NCI-H2196 (cell line): Measurements from ENCODE around the gene MED13L.

Experiments
- DNase-seq: peaks from one replicate; lab custom pipeline; 2025; ENCODE audit not compliant: unreplicated experiment; lab: John Stamatoyannopoulos, UW

MED13L gene

DNA sequence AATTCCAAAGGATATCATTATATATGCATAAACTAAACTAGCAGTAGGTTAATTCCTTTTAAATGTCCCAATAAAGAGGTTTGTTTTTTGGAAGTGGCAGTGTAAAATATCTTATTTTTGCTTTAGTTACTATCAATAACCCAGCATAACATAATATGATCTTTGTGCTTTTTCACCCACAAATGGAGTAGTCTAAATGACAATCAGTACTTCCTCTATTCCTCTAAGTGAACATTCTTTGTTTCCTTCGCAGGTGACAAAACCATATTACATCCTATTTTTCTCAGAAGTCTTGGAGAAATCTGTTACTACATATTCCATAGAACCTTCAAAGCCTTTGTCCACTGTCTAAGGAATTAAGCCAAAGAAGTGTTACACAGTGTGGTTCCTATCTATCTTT is 62.5 kb downstream of the MED13L start:
- no peak for DNase-seq

- no peak for DNase-seq
Measured at GRCh38 chr12:116213885-116214527, 63.5 kb downstream of the MED13L start.

- DNase-seq, result no peak
Measured at GRCh38 chr12:116213014-116213413, 64.5 kb downstream of the MED13L start.

- no peak for DNase-seq
Measured at GRCh38 chr12:116210762-116211161, 66.7 kb downstream of the MED13L start.

DNA sequence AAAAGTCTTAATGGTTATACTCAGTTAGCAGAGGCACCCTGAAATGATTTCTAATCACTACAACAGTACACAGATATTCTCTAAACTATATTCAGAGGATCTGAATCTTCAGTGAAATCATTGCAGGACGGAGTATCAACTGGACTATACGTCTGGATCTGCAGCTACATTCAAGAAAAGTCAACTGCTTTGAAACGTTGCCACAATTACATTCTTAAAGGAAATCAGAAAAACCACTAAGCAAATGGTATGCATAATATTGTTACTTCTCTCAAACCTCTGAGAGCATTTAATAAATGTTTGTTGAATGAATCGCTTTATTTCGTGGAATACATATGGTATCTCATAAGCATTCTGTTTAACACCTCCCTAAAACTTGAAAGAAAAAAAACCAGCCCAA is 67.4 kb downstream of the MED13L start:
- no peak for DNase-seq

GRCh38 chr12:116209503-116209902 is 68.0 kb downstream of the MED13L start:
- DNase-seq, result no peak

DNA sequence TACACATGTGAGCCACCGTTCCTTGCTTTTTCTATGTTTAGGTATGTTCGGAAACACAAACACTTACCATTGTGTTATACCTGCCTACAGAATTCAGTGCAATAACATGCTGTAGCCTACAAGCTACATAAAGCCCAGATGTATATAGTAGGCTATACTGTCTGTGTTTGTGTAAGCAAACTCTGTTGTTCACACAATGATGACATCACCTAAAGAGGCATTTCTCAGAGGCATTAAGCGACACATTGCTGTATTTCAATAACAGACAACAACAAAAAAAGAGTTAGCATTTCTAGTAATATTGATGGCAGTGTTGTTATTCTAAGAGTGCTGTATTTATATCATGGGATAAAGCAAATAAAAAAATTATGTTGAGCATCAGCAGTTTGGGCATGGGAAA is 70.2 kb downstream of the MED13L start:
- DNase-seq, result no peak

DNA sequence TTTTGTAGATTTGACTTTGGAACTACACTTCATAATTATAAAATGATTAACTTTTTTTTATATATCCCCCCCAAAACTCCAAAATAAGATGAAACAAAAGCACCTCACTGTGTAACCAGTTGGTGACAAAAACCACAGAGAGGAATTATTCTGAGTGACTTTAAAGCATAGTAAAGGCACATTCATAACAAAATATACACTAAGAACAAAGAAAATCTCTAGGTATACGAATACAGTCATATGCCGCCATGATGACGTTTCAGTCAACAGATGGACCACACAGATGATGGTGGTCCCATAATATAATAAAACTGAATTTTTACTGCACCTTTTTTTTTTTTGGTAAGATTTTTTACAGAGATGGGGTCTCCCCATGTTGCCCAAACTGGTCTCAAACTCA is 70.7 kb downstream of the MED13L start:
- no peak for DNase-seq

GRCh38 chr12:116204785-116205184 is 72.7 kb downstream of the MED13L start:
- DNase-seq, result no peak

GRCh38 chr12:116204169-116204568 is 73.3 kb downstream of the MED13L start:
- no peak for DNase-seq

GRCh38 chr12:116202940-116203339 is 74.6 kb downstream of the MED13L start:
- DNase-seq, result no peak

DNA sequence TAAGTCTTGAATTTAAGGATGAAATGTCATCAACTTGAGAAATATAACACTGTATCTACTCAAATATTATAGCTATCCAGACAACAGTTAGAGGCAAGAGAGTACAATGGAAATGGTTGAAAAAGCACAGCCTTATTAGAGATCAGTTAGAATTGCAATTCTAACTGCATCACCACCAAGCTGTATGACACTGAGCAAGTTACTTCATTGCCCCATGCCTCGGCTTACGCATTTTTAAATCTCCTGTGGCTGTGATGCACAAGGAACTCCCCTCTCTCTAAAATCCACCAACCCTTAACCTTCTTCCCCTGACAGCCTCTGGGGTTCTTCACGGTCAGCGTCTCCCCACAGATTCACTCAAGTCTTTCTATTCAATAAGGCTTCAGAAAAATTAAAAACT is 75.1 kb downstream of the MED13L start:
- DNase-seq, result no peak

- no peak for DNase-seq
Measured at GRCh38 chr12:116201908-116202307, 75.6 kb downstream of the MED13L start.

- no peak for DNase-seq
Measured at GRCh38 chr12:116201359-116201758, 76.1 kb downstream of the MED13L start.

DNA sequence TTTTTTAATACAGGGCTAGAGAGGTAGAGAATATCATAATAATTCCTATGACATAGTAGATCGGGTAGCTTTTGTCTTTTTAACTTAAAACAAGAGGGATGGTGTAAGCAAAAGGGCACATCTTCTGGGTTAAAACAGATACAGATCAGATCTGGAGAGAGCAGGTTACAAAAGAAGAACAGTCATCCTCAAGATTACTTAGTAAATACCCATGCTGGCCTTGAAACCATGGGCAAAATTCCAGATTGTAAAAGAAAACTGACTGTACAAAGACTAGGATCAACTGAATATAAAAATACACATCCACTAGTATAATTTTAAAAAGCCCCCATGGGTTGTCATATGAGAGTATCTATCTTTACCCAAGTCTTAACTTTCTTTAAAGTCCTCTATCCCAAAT is 76.7 kb downstream of the MED13L start:
- no peak for DNase-seq

- DNase-seq, result no peak
Measured at GRCh38 chr12:116199160-116199706, 78.3 kb downstream of the MED13L start.

- no peak for DNase-seq
Measured at GRCh38 chr12:116196752-116197718, 80.5 kb downstream of the MED13L start.

DNA sequence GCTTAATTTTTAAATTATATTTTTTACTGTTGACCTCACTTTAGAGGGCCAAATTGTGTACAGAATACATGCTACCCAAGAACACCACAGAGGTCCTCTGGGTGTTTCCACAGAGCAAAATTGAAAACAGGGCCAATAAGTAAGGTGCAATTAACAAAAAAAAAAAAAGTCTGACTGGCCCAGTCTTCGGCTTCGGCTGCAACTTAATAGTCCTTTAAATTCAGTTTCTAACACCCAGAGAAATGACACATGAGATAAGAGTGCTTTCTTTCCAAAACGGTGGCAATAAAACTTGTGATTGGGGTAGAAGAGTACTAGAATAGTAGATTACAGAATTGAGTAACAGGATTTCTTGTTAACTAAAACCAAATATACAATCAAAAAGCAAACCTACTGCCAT is 81.3 kb downstream of the MED13L start:
- no peak for DNase-seq

GRCh38 chr12:116194935-116195431 is 82.5 kb downstream of the MED13L start:
- no peak for DNase-seq

- DNase-seq, result no peak
Measured at GRCh38 chr12:116189692-116190091, 87.8 kb downstream of the MED13L start.

GRCh38 chr12:116188581-116188980 is 88.9 kb downstream of the MED13L start:
- DNase-seq, result no peak

DNA sequence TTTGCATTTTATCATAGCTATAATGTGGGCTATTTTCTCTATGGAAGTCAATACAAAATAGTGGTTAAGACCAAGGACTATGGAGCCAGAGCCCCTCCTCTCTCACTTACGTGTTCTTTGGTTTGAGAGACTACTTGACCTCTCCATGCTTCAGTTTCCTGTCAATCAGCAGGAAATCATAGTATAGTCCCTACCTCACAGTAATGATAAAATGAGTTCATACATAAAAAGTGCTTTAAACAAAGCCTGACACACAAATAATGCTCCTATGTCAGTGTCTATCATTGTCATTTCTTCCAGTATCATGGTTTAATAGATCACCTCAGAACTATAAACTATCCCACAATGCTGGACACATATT is 90.4 kb downstream of the MED13L start:
- no peak for DNase-seq
